ENCODE measurements around the gene SCFD2.

Gene SCFD2

GRCh38 chr4:52987392-52988056 is 378.3 kb downstream of the SCFD2 start:
- no peak for DNase-seq (ENCODE audit: low read depth)

GRCh38 chr4:52984462-52984881 is 381.4 kb downstream of the SCFD2 start:
- DNase-seq (ENCODE audit: low read depth), result no peak

DNA sequence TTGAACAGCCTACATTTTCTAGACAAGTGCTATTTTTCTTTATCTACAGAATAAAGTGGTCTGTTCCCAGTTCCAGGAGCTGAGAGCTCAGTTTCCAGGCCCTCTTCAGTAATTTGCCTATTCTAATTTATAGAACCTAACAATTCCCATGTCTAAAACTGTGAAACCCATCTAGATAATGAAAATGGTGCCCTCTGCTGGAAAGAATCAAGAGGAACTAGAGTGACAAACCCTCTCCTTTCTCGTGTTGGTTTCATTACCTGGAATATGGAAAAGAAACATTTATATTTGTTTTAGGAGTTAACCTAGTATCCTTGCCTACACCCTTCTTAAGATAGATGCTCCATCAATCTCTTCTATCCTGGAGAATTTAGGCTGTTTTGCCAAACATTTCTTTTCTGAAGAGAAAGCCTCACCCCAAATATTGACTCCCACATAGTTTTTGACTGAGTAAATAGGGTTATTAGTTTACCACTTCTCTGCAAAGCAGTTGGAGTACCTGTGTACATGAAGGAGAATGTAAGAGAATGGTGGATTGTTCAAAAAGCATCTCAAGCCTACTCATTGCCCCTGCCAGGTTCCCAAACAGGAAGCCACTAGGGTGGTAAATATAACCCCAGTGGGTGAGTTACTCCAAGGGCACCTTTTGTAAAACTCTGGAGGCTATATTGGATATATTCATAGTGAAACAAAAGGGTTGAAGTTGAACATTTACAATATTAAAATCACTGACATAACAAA is 382.1 kb downstream of the SCFD2 start:
- DNase-seq (ENCODE audit: low read depth), result no peak

- DNase-seq (ENCODE audit: low read depth), result no peak
Measured at GRCh38 chr4:52982946-52983340, 382.9 kb downstream of the SCFD2 start.

DNA sequence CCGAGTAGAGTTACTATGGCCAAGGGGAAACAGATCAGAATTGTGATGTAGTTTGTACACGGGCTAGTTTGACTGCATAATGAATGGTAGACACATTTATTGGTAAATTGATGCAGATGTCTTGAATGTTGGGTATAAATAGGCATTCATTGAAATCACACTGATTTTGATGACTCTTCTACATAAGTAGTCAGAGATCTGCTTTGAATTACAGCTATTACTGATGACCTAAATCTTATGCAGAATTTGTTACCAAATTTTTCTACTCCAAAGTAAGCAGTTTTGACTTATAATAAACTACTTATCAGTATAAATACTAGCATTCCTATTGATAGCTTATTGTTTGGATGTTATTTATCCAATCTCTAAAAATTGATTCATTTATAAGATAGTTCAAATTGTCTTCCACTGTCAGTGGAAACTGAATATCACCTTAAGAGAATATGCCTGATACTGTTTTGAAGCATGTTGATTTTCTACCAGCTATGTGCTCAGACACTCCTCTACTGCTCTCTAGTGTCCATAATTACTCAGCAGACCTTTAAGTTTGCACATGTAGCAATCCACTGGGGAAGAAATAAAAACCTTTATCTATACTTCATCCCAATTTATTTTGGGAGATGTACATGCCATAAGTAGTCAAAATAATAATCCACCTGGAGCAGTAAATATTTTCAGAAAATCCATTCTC is 383.5 kb downstream of the SCFD2 start:
- no peak for DNase-seq (ENCODE audit: low read depth)

- DNase-seq (ENCODE audit: low read depth), result no peak
Measured at GRCh38 chr4:52979821-52980590, 385.9 kb downstream of the SCFD2 start.

- DNase-seq (ENCODE audit: low read depth), result no peak
Measured at GRCh38 chr4:52979020-52979419, 386.8 kb downstream of the SCFD2 start.

GRCh38 chr4:52977252-52977651 is 388.6 kb downstream of the SCFD2 start:
- DNase-seq (ENCODE audit: low read depth), result no peak

- DNase-seq (ENCODE audit: low read depth), result no peak
Measured at GRCh38 chr4:52976523-52977230, 389.2 kb downstream of the SCFD2 start.

- no peak for DNase-seq (ENCODE audit: low read depth)
Measured at GRCh38 chr4:52968691-52969090, 397.2 kb downstream of the SCFD2 start.

DNA sequence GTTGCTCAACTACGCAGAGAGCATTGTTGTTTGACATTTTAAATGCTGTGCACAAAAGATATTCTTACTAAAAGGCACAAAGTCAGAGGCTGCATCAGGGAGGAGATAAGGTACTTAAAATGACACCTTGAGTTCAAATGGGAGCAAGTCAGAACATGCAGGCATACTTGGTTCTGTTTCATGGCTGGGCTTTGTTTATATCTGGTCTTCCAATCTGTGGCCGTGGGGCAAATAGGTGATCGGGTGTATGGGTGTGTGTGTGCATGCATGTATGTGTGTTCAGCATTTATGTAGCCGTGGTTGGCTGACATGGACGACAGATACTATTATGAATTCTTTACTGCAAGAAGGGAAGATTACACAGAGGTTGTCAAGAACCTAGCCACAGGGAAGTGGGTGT is 397.6 kb downstream of the SCFD2 start:
- DNase-seq (ENCODE audit: low read depth), result no peak

GRCh38 chr4:52966781-52967180 is 399.1 kb downstream of the SCFD2 start:
- no peak for DNase-seq (ENCODE audit: low read depth)

DNA sequence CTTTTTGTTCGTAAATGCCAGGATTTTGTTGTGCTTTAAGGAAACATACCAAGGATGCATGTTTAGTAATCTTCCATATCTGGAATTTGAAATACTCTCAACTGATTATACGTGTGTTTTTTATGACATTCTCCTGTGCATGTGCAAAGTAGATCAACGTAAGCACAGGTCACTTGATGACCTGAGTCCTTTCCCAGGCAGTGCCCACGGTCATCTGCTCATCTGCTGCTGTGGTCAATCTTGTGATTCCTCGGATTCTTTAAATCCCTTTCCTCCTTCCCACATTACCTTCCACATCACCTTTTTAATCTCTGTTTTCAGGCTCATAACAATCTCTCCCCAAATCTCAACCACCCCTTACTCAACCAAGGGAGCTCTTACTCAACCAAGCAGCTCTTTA is 399.7 kb downstream of the SCFD2 start:
- no peak for DNase-seq (ENCODE audit: low read depth)

DNA sequence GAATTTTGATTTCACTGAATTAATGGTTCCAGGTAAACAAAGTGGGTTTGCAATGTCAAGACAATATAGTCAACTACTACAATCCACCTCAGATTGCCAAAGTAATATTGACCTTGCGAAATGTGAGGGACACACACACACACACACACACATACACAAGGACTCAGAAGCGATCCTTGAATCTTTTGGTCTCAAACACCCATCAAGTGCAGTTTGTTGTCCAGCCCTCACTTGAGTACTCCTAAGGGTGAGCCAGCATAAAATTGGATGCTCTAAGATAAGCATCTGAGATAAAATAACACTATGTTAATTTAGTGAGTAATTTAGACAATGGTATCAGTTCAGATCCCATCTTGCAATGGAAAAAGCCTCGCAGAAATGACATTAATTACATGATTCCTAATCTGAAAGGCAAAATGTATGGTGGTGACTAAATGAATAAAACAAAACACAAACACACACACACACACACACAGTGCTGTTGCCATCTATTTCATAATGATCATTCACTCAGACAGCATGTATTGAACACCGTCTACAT is 401.2 kb downstream of the SCFD2 start:
- no peak for DNase-seq (ENCODE audit: low read depth)

DNA sequence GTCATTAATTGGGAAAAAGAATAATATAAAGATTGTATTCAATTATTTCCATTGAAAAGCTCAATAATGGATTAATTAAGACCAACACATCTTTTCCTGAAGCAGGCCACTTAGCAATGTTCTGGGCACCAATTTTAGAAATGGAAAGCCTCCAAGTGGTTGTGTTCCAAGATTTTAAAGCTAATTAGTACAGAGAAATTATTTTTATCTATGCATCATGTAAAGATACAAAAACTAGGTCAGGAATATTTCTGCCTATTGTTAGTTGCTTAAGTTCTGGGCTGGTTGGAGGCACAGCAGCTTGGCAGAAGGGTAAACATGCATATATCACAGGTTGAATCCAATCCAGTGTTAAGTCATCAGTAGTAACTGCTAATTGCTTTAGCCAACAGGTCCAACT is 401.9 kb downstream of the SCFD2 start:
- DNase-seq (ENCODE audit: low read depth), result no peak

- DNase-seq (ENCODE audit: low read depth), result no peak
Measured at GRCh38 chr4:52962721-52963120, 403.1 kb downstream of the SCFD2 start.

- DNase-seq (ENCODE audit: low read depth), result no peak
Measured at GRCh38 chr4:52961666-52962412, 404.0 kb downstream of the SCFD2 start.

GRCh38 chr4:52959541-52959940 is 406.3 kb downstream of the SCFD2 start:
- peak; percentile 51 for DNase-seq (ENCODE audit: low read depth)

DNA sequence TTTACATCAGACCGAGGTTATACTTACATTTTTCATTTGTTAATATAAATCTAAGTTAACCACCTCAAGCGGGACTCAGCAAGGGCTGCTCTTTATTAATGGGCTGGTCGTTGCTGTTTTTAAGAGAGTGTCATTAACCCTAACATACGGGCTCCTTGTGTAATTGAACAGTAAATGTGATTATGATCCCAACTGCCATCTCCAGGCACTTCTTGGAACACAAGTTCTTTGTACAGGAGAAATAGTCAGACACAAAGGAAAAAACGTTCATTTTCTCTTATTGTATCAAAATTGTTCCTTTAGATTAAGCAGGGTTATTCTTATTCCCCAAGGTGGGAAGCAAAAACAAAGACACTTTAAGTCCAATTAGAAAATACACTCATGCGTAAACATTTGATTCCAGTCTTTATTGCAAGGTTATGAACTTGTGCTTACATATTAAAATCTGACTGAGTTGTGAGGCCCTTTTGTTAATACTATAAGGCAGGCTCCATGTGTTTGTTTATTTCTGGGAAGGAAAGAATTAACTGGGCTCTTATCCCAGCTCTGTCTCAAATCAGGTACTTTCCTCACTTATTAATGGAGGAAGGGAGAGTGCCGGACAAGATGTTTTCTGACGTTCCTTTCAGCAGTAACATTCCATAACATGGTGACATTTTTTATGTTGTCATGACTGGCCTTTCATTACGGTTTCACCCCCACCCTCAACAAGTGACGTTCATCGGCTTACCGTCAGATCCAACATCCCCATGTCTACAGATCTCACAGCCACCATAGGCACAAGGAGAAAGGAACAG is 407.8 kb downstream of the SCFD2 start:
- DNase-seq (ENCODE audit: low read depth), result no peak

DNA sequence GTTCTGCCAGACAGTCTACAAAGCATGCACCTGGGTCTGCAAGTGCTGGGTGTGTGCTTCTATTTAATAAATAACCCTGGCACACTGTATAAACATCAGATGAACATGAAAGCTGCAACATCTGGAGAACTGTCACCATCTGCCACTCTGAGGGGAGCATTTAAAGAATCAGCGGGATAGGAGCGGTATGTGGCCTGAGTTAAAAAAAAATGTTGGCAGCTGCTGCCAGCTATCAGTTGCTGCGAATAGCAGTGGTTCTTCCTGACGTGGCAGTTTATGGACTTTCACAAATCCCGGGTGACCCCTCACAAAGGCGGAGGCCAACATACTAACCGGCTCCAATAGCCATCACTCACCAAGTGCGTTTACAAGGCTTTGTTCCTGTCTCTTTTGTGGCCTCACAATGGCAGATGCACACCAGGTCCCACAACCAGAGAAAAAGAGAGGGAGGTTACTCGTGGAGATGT is 408.6 kb downstream of the SCFD2 start:
- no peak for DNase-seq (ENCODE audit: low read depth)

Data from non-pigmented ciliary epithelial cell (primary cell).